Osteoblast (primary cell): Measurements from ENCODE around the gene GPR156. TPM values are rescaled to one million over a fixed set of nuclear protein-coding genes. Genes with fewer than 3 reads are reported as not detected.
A peak's percentile ranks its signal among the peaks of the same experiment; 100 is the strongest.

Experiments used
- DNase-seq: peaks from one replicate; pipeline ENCODE4 v3.0.0; 2011; ENCODE audit warnings: low spot score, mixed read lengths; ENCODE audit not compliant: insufficient read length; ENCODE audit errors: missing footprints
- H2AFZ ChIP-seq: 2 replicates; pipeline ENCODE4 v1.6.0; 2011; ENCODE audit warnings: mild to moderate bottlenecking, low read length
- H3K27ac ChIP-seq: 2 replicates; pipeline ENCODE4 v1.5.1; 2011; ENCODE audit warnings: mild to moderate bottlenecking, low read depth, low read length, moderate library complexity
- H3K27me3 ChIP-seq: 2 replicates; pipeline ENCODE4 v1.6.0; 2012; ENCODE audit warnings: mild to moderate bottlenecking, control low read depth, inconsistent platforms, low read length, moderate library complexity; ENCODE audit not compliant: insufficient read depth
- H3K36me3 ChIP-seq: 2 replicates; pipeline ENCODE4 v1.5.1; 2011; ENCODE audit warnings: mild to moderate bottlenecking, low read length, control low read depth, moderate library complexity; ENCODE audit not compliant: insufficient read depth
- H3K4me1 ChIP-seq: 2 replicates; pipeline ENCODE4 v1.5.1; 2011; ENCODE audit warnings: mild to moderate bottlenecking, low read length, control low read depth, moderate library complexity; ENCODE audit not compliant: insufficient read depth
- H3K4me2 ChIP-seq: 2 replicates; pipeline ENCODE4 v1.6.0; 2011; ENCODE audit warnings: mild to moderate bottlenecking, low read length; ENCODE audit not compliant: insufficient read depth
- H3K4me3 ChIP-seq: fragments of 200-600 bp; sonication (generic); 3 replicates; pipeline ENCODE4 v1.5.1; 2012; ENCODE audit warnings: mild to moderate bottlenecking, low read length, inconsistent platforms; ENCODE audit not compliant: insufficient read depth
- H3K79me2 ChIP-seq: 2 replicates; pipeline ENCODE4 v1.6.0; 2012; ENCODE audit warnings: mild to moderate bottlenecking, low read length, control low read depth, inconsistent platforms; ENCODE audit not compliant: insufficient read depth
- H3K9me3 ChIP-seq: 2 replicates; pipeline ENCODE4 v1.5.1; 2011; ENCODE audit warnings: low read depth, low read length, control low read depth
- H4K20me1 ChIP-seq: 2 replicates; pipeline ENCODE4 v1.6.0; 2012; ENCODE audit warnings: mild to moderate bottlenecking, low read length, control low read depth; ENCODE audit not compliant: insufficient read depth
- CTCF ChIP-seq: IDR thresholded peaks from 2 replicates; pipeline ENCODE4 v1.5.1; 2011; ENCODE audit warnings: mild to moderate bottlenecking, low read depth, low read length, moderate library complexity; ENCODE audit errors: extremely low read depth
- total RNA-seq: library from RNA; depleted of rRNA; stranded (reverse); fragments of >200 nt; gene quantifications from 2 replicates; pipeline ENCODE4 v1.2.3, GENCODE V29; 2012

Gene GPR156
- total RNA-seq, 1 donor: 1.4 TPM

GRCh38 chr3:120140098-120140742 is 144.8 kb downstream of the GPR156 start:
- Histone ChIP-seq H4K20me1 (no peaks in the 10 kb centered on the region), H3K27me3 (no peaks in the 10 kb centered on the region), H3K79me2 (no peaks in the 10 kb centered on the region), H3K36me3 (no peaks in the 10 kb centered on the region), H3K4me2 (no peak overlapping the region), H3K4me3 (no peak overlapping the region), H3K9me3 (no peaks in the 10 kb centered on the region), H2AFZ (no peak overlapping the region), H3K27ac (no peak overlapping the region), H3K4me1 (peaks cover 13% of the 10 kb centered on the region)
- no peak for TF ChIP-seq CTCF
- no peak for DNase-seq

GRCh38 chr3:120139140-120139539 is 145.9 kb downstream of the GPR156 start:
- TF ChIP-seq CTCF: no peak

DNA sequence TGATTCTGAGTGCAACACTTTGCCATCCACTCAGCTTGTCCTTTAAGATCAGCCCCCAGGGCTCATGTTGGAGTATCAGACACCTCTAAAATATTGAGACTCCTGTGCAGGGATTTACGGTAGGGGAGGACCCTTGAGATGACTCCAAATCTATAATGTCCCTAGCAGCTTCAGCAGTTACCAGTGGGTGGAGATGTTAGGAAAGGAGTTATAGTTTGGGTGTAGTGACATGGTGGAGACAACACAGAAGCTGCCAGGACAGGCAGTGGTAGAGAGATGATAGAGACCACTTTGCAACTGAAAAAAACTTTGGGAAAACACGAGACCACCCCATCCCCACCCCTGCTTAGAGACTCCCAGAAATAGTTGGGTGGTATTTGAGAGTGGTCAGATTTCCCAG is 147.5 kb downstream of the GPR156 start:
- Histone ChIP-seq H4K20me1 (no peaks in the 10 kb centered on the region), H3K27ac (no peak overlapping the region), H3K36me3 (no peaks in the 10 kb centered on the region), H3K27me3 (no peaks in the 10 kb centered on the region), H3K4me3 (no peak overlapping the region), H3K4me2 (no peak overlapping the region), H3K9me3 (no peaks in the 10 kb centered on the region), H3K4me1 (peaks cover 4% of the 10 kb centered on the region), H3K79me2 (no peaks in the 10 kb centered on the region), H2AFZ (peak overlapping the region; percentile 61)
- no peak for TF ChIP-seq CTCF
- DNase-seq: no peak

More at GRCh38 chr3:120139140-120139539, 145.9 kb downstream of the GPR156 start:
- no peaks in the 10 kb centered on the region for H4K20me1 ChIP-seq
- H3K27ac ChIP-seq: no peak overlapping the region
- H3K79me2 ChIP-seq: no peaks in the 10 kb centered on the region
- H3K36me3 ChIP-seq: no peaks in the 10 kb centered on the region
- H3K4me2 ChIP-seq: no peak overlapping the region
- no peak overlapping the region for H3K4me3 ChIP-seq
- peaks cover 5% of the 10 kb centered on the region for H3K4me1 ChIP-seq
- H3K27me3 ChIP-seq: no peaks in the 10 kb centered on the region
- DNase-seq: no peak
- H2AFZ ChIP-seq: no peak overlapping the region
- H3K9me3 ChIP-seq: no peaks in the 10 kb centered on the region

- H3K9me3 ChIP-seq: no peaks in the 10 kb centered on the region
- H3K27me3 ChIP-seq: no peaks in the 10 kb centered on the region
- H3K27ac ChIP-seq: no peak overlapping the region
- no peaks in the 10 kb centered on the region for H3K79me2 ChIP-seq
- H3K36me3 ChIP-seq: no peaks in the 10 kb centered on the region
- DNase-seq: no peak
- peaks cover 12% of the 10 kb centered on the region for H3K4me1 ChIP-seq
- TF ChIP-seq CTCF: no peak
- H2AFZ ChIP-seq: no peak overlapping the region
- no peaks in the 10 kb centered on the region for H4K20me1 ChIP-seq
- no peak overlapping the region for H3K4me3 ChIP-seq
- no peak overlapping the region for H3K4me2 ChIP-seq
These were observed 154.4 kb downstream of the GPR156 start for GRCh38 chr3:120130656-120131055.
